HK-2 (cell line): ENCODE results near the gene MROH2B.

Experiments used
- DNase-seq: peaks from one replicate; pipeline ENCODE4 v3.0.0-alpha.2; 2018; ENCODE audit not compliant: unreplicated experiment

The MROH2B gene

DNA sequence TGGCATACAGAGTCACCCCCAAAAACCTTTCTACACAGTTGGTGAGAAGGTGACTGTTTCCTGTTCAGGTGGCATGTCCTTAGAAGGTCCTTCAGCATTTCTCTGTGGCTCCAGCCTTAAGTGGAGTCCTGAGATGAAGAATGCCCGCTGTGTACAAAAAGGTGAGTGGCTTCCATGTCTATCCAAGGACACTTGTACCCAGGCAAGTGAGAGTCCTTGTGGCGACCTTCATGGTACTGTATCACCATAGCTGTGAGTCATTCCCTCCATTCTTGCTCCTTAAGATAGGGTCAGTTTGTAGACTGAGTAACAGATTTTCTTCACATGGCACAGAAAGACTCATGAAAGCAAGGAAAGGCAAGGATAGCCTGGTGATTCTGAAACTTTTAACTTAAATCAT, 98.7 kb downstream of the MROH2B start:
- DNase-seq: no peak

DNA sequence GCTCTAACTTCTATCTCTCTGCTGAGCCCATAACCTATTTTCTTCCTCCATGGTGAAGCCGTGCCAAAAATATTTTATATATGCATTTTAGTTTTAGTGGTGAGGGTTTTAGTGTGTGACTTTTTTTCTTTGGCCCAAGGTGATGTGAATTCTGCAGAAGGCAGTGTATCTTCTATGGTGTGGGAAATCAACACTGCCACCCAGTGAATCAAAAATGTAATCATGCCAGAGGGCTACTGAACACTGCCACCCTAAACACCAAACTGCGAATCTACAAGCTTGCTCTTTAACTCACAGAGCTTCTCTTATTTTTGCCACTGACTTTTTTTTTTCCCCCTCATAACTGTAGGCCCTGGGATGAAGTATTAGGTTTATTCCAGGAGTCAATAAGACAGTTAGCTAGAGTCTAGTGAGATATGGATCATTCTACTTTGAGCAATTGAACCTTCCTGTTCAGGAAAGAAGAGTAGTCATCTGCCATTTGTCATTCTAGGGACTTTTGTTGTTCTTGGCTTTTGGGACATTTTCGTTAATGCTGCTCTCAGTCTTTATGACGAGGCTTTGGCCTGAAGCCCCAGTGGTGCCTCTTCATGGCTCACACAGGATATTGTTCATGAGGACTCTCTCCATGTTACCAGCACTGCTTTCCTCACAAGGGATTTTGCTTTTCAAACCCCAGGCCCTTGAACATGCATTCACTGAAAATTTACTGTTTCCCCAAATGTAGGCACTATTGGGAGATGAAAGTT, 108.8 kb downstream of the MROH2B start:
- no peak for DNase-seq

DNA sequence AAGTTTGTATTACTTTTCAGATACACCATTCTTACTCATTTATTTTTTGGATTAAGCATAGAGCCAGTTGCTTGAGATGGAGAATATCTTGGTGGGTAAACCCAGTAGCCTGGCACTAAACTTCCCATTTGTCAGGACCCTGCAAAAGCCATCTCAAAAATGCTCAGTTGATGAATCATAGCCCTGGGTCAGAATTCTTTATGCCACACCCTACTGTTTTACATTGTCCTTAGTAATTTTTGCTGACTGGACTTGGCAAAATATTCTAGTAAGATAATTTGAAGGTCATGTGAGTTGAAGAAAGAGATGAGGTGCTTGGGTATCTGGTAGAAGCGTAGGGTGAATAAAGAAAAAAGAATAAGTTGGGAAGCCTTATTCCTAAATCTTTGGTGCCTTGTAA, 111.1 kb downstream of the MROH2B start:
- DNase-seq: no peak

DNA sequence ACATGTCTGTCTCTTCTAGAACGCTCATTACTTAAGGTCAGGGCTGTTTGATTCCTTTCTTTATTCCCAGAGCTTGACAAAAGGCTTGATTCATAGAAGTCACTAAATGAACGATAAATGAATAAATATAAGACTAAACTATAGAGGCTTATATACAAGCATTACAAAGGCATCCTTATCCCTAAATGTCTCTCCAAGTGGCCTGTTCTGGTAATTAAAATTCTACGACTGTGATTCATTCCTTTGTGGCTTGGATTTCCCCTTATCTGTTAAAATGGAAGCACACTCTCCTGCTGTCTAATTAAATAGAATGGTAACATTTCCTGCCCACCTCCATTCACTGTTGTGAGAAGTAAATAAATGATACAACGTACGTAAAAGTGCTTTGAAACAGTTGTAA, 112.3 kb downstream of the MROH2B start:
- DNase-seq: no peak

GRCh38 chr5:40957048-40957447, 114.1 kb downstream of the MROH2B start:
- no peak for DNase-seq

DNA sequence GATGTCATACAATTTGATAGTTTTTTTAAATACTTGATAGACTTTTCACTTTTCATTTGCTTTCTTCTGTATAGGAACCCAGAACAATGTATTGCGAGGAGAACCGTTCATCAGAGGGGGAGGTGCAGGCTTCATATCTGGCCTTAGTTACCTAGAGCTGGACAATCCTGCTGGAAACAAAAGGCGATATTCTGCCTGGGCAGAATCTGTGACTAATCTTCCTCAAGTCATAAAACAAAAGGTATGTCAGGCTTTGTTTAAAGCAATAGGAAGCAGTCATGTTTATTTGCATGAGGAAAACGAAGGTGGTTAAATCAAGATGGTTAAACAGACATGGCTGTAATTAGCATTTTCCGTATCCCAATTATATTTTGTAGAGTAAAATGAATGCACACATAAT, 115.8 kb downstream of the MROH2B start:
- no peak for DNase-seq
